SW480 (cell line): ENCODE measurements around the gene LRP1-AS.

ENCODE experiments used
- DNase-seq: peaks from one replicate; pipeline ENCODE4 v3.0.0-alpha.2; 2016; ENCODE audit warnings: low spot score

Gene LRP1-AS

DNA sequence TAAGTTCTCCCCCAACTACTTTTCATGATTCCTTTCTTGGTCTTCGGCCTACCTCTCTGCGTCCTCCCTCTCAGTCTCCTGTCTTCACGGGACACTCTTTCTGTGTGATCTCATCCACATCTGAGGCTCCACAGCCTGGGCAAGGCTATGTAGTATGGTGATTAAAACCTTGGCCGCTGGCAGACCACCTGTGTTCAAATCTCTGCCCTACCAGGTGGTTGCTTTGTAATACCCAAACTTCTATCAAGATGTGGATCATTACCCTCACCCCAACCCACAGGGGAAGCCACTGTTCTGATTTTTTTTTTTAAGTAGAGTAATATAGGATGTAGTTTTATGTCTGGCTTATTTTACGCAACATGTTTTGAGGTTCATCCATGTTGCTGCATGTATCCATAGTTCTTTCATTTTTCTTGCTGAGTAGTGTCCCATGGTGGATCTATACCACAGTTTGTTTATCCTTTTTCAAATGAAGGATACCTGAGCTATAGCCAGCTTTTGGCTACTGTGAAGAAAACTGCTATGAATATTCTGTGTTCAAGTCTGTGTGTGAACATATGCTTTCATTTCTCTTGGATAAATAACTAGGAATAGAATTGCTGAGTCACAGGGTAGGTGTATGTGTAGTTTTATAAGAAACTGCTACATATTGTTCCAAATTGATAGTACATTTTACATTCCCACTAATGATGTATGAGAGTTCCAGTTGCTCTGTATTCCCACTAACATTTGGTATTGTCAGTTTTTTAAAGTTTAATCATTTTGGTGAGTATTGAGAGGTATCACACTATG, 27.9 kb downstream of the LRP1-AS start:
- DNase-seq = no peak

GRCh38 chr12:57118711-57119271, 28.6 kb downstream of the LRP1-AS start:
- no peak for DNase-seq

DNA sequence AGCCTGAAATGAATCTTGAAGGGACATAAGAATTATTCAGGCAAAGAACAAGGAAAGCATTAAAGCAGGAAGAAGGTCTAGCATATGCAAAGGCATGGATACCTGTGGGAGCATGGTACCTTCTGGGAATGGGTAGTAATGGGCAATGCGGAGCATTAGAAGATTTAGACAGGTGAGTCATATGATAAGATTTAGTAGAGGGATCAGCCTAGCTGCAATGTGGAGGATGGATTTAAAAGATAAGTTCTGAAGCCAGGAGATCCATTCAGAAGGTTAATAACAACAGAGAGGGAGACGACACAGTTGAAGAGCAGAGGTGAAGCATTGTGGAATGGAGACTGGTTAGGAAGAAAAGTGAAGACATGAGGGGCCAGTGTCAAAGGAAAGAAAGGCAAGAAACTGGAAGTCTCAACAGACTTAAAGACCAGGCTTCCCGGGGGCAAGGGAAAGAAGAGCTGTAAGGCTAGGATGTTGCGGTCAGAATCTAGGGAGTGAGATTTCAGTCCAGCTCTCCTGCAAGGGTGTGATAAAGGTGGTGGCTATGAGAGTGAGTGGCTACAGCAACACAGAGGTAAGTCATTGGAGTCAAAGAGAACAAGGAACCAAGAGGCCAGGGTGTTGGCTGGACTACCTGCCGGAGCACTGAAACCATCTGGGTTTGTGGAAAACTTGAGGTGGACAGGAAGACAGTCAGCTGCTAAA, 30.7 kb downstream of the LRP1-AS start:
- no peak for DNase-seq

DNA sequence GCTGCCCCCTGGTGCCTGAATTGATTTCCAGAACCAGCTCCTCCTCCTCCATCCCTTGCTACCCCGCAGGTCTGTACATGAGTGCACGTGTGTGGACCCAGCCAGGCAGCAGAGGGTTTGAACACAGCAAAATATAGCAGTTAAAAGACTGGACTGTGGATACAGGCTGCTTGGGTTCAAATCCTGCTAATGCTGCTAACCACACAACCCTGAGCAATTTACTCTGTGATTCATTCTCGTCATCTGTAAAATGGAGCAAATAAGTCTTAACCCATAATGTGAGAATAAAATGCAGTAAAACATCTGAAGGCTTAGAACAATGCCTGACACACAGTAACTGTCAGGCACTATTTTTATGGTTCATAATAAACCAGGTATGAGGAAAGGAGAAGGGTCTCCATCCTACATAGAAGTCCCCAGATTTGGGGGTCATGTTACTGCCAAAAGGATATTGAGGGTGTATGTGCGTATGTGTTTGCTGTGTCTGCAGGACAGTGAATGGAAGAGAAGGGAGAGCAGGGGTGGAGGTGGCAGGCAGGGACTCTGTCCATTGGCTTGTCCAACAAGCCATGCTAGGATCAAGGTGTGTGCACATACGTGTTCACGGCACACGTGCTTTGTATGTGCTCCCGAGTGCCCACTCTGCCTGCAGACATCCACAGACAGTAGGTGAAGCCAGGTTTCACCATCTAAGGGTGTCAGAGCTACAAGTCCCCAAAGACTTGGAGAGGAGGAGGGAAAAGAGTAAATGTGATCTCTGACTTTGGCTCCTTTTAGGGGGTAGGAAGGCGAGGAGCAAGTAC, 34.7 kb downstream of the LRP1-AS start:
- DNase-seq = no peak

GRCh38 chr12:57111031-57111734, 36.2 kb downstream of the LRP1-AS start, which contains the start of gene STAT6:
STAT6 (minus strand) TSS chr12:57111362; CDS start chr12:57108278, 3,084 bp downstream.
- peak; percentile 53 for DNase-seq

DNA sequence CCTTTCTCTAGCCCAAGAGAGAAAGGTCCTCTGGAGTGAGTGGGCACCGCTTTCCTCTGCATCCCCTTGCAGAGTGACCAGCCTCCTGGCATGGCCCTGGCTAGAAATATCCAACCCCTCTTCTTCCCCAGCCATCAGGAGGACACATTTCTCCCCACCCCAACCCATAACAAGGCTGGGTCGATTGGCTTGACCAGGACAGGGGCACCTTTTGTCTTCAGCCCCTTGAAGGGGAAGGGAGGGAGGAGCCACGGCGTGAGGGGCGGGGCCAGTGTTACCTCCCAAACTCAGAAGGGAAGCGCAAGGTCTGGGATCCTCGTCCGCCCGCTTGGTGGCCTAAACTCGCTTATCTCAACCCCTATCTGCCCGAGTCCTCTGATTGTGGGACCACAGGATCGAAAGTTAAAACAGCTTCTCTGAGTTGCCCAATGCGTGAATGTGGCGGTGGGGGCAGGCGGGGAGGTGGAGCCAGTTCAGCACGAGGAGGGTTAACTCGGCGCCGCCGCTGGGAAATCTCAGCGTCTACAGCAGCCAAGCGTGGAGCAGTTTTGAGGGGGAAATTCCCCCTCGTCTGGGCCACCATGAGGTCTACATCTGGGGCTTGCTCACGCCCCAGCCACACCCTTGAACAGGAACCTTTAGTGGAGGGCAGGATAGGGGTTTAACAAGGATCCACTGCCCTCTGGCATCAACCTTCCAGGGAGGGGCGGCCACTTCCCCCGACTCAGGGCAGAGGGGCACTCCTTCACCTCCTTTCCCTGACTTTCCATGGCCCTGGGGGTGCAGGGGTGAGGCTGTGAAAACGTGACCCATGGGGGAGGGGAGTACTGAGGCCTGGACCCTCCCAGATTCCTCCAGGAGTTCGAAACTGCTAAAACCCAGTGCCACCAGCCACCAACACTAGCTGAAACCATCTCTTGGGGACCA, 37.1 kb downstream of the LRP1-AS start:
- no peak for DNase-seq

DNA sequence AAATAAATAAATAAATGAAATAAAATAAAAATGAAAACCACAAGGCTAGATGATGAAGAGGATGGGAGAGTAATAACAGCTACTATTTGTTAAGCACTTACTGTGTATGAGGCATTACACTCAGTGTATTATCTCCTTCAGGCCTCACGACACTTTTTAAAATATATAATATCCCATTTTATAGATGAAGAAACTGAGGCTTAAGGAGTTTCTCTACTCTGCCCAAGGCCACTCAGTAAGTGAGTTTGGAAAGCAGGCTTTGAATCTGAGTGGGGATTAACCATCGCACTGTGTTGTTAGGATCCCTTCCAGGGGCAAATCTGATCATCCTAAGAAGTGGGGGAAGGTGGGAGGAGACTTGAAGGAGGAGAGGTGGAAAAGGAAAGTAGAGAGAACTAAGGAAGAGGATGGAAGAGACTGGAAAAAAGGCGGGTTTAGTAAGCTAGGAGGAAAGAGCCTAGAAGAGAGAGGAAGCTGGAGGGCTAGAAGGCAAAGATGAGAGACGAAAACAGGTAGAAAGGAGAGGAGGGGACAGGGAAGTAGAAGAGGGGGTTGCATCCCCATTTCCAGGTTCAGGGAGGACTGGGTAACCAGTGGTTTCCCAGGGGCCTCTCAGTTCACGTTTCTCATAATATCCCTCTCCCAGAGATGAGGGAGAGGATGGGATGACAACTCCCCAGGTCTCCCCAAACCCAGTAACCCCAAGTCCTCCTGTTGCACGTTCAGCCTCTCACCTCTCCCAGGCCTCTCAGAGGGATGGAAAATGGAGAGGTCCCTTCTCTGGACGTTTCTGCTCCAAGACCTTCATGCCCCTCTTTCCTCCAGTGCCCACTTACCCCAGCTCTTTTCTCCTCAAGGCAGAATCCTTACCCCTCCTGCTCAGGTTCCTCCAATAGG, 38.0 kb downstream of the LRP1-AS start:
- DNase-seq = no peak

- DNase-seq = no peak
Measured at GRCh38 chr12:57107456-57108155, 39.8 kb downstream of the LRP1-AS start.

GRCh38 chr12:57106021-57106708, 41.3 kb downstream of the LRP1-AS start:
- DNase-seq = no peak

DNA sequence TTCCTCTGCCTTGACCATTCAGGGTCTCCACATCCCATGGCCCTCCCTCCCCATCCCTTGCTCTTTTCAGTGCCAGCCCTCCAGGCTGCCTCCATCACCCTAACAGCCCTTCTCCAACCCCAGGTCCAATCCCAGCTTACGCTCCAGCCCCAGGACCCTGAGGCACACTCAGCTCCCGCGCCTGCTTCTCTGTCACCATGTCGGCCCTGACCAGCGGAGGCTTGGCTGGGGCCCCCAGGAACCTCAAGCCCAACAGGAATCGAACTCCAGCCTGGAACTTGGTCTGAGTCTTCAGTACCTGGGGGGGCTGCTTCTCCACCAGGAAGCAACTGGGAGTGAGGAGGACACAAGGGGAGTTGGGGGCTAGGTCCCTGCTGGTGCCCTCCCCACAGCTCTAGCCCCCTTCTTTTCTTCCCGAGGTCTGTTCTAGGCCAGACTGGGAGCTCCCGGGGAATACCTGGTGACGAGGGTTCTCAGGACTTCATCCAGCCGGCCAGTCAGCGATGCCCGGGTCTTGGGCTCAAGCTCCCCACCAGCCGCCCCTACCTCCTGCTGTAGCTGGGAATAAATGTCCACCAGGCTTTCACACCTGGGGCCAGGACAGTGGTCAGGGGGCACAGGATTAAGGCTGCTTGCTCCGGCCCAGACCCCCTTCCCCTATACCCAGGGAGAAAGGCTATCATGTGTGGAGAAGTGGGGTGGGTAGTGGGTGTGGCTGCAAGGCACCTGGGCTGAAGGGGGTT, 42.2 kb downstream of the LRP1-AS start:
- DNase-seq = no peak

DNA sequence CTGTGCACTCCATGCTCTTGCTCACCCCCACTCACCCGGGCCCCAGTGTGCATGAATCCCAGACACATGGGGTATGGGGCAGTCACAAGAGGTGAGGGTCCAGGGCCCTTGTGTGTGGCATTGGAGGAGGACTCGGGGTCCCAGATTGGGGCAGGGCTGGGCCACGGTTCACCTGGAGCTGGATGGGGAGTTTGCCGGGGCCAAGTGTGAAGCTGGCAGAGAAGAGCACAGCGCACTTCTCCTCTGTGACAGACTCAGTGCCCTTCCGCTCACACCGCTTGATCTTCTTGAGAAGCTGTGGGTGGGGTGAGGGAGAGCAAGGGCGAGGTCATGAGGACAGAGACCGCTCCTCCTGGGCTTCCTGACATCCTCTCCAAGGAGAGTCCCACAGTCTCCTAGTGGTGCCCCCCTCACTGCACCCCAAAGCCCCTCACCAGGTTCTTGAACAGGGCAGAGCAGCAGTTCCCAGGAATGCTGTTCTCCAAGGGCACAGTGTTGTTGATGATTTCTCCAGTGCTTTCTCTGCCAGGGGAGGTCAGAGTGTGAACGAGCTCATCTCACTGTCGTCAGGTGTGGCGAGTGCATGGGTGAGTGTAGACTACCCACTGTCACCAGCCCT, 43.0 kb downstream of the LRP1-AS start:
- no peak for DNase-seq

- DNase-seq = no peak
Measured at GRCh38 chr12:57103856-57104255, 43.6 kb downstream of the LRP1-AS start.

GRCh38 chr12:57101892-57102695, 45.3 kb downstream of the LRP1-AS start:
- DNase-seq = peak; percentile 80

DNA sequence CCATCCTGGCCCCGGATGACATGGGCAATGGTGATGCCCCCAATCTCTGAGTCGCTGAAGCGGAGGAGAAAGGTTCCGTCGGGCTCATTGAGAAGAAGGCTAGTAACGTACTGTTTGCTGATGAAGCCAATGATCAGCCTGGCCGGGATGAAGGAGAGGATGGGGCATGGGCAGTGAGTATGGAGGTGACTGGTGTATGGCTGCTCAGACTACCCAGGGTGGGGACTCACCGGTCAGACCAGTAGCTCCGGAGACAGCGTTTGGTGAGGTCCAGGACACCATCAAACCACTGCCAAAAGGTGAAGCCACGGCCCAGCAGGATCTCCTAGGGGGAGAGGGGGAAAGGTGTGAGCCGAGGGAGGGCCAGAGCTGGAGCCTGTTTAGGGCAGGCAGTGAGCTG, 47.7 kb downstream of the LRP1-AS start:
- no peak for DNase-seq

DNA sequence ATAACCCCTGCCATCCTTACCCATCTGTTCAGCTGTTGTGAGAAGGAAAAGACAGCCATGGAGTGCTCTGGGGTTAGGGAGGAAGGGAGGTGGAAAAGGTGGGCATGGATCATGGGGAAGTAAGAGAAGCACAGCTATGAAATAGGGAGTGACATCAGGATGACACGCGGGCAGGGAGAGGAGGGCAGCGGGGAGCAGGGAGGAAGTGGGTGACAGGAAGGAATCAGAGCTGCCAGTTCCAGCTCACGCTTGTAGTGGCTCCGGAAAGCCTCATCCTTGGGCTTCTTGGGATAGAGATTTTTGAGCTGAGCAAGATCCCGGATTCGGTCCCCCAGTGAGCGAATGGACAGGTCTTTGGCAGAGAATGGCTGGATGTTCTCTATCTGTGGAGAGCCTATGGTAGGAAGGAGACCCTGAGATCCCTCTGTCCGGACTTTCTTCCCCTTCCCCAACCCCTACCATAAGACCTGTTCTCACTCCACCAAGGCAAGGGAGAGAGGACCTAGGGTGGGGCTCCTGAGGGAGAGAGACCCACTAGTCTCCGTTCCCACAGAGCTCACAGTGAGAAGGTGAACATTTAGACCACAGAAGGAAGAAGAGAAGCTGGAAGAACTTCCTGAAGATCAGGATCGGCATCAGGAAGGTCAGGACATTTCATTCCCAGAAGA, 48.2 kb downstream of the LRP1-AS start:
- no peak for DNase-seq

DNA sequence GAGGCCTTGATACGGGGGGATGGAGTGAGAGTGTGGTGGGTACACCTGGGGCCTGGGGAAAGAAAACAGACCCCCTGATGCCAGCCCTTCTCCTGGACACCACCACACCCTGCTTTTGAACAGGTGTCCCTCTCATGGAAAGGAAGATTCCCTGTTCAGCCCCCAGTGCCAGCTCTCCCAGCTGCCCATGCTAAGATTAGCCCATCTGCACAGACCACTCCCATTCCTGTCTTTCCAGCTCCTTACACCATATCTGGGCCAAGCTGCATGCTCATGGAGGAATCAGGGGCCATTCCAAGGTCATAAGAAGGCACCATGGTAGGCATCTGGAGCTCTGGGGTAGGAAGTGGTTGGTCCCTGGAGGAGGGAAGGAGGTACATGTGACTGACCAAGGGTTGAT, 48.9 kb downstream of the LRP1-AS start:
- DNase-seq = no peak
